Measurements from ENCODE around the gene MBP. TPM values are rescaled to one million over a fixed set of nuclear protein-coding genes. Genes with fewer than 3 reads are reported as not detected.

The MBP gene
- total RNA-seq, 1 experiment from 2014 or later, result 88.8 TPM

GRCh38 chr18:77114415-77115191 is 18.0 kb downstream of the MBP start:
- in situ Hi-C loops (cut with HindIII; ENCODE audit: low pct_unique_long_range_greater_than_20kb, low sequenced_read_pairs), result no loop called here
- Histone ChIP-seq H3K4me3 (ENCODE audit: low read depth in 2 of 2, low read length in 2 of 2) (peak overlapping the region in 1 of 2 experiments; percentile 6; a peak in 1 of 4 replicates), H3K4me1 (ENCODE audit: control insufficient read depth, insufficient read depth, low read length) (peaks cover 76% of the 10 kb centered on the region), H3K27ac (ENCODE audit: low read length) (peak overlapping the region; percentile 94), H3K27me3 (ENCODE audit: control insufficient read depth, insufficient read depth, low read length) (no peaks in the 10 kb centered on the region), H3K36me3 (ENCODE audit: control insufficient read depth, insufficient read depth, low read length) (no peaks in the 10 kb centered on the region), H3K9me3 (ENCODE audit: control insufficient read depth, insufficient read depth, low read depth, low read length) (no peaks in the 10 kb centered on the region)
- ATAC-seq, result peak; percentile 65
- BruUV-seq (replicated peaks), result no TSS peak
- no peak for DNase-seq (ENCODE audit: low read depth, low spot score)
- intact Hi-C loops (cut with micrococcal nuclease; ENCODE audit: unreplicated experiment), result loop anchor here (5.0 kb wide), 1 partner anchor 98 kb away; no protein-coding TSS in a partner anchor
- ChIA-PET POLR2A (interaction anchor here (0.6 to 1.3 kb wide), 2 partner anchors 9 to 280 kb away, joined by 4 to 5 read pairs; no protein-coding TSS in a partner anchor), CTCF (interaction anchor here (0.5 to 0.9 kb wide), 3 partner anchors 97 to 300 kb away, joined by 4 read pairs; no protein-coding TSS in a partner anchor)
- TF ChIP-seq SIN3A (IDR thresholded peaks at IDR 0.05; ENCODE audit: borderline replicate concordance, insufficient read depth, low read depth, low read length) (no peak), POLR2AphosphoS5 (IDR thresholded peaks at IDR 0.05; ENCODE audit: low read depth, low read length) (peak; percentile 15; the same call in 1 of the 2 replicates), TCF7L2 (IDR thresholded peaks at IDR 0.05; ENCODE audit: low read depth, low read length) (peak; percentile 90)

GRCh38 chr18:77114152-77114414 is 18.5 kb downstream of the MBP start:
- intact Hi-C loops (cut with micrococcal nuclease; ENCODE audit: unreplicated experiment) (loop anchor here (5.0 kb wide), 1 partner anchor 98 kb away; no protein-coding TSS in a partner anchor), in situ Hi-C loops (cut with HindIII; ENCODE audit: low pct_unique_long_range_greater_than_20kb, low sequenced_read_pairs) (no loop called here)
- ChIA-PET CTCF (interaction anchor here (0.6 to 0.9 kb wide), 2 partner anchors 97 to 300 kb away, joined by 4 read pairs; no protein-coding TSS in a partner anchor), POLR2A (interaction anchor here (1.3 kb wide), 1 partner anchor 10 kb away, joined by 5 read pairs; no protein-coding TSS in a partner anchor)
- no peaks in the 10 kb centered on the region for H3K9me3 ChIP-seq (ENCODE audit: control insufficient read depth, insufficient read depth, low read depth, low read length)
- TF ChIP-seq TCF7L2 (IDR thresholded peaks at IDR 0.05; ENCODE audit: low read depth, low read length) (no peak), CTCF (IDR thresholded peaks at IDR 0.05) (no peak), REST (IDR thresholded peaks at IDR 0.05; ENCODE audit: insufficient read depth in 1 of 2, low read depth in 2 of 2, low read length in 1 of 2) (no peak), SIN3A (IDR thresholded peaks at IDR 0.05; ENCODE audit: borderline replicate concordance, insufficient read depth, low read depth, low read length) (no peak), POLR2AphosphoS5 (IDR thresholded peaks at IDR 0.05; ENCODE audit: low read depth, low read length) (no peak)
- no peak overlapping the region for H3K4me3 ChIP-seq (ENCODE audit: low read depth in 2 of 2, low read length in 2 of 2)
- BruUV-seq (replicated peaks), result no TSS peak
- H3K27ac ChIP-seq (ENCODE audit: low read length), result peak overlapping the region; percentile 94
- ATAC-seq (no peak), DNase-seq (ENCODE audit: low read depth, low spot score) (no peak)
- no peaks in the 10 kb centered on the region for H3K27me3 ChIP-seq (ENCODE audit: control insufficient read depth, insufficient read depth, low read length)
- H3K36me3 ChIP-seq (ENCODE audit: control insufficient read depth, insufficient read depth, low read length), result no peaks in the 10 kb centered on the region
- H3K4me1 ChIP-seq (ENCODE audit: control insufficient read depth, insufficient read depth, low read length), result peaks cover 81% of the 10 kb centered on the region
